GM21447 (cell line): Measurements from ENCODE around the gene VSIG1.

Experiments used
- ATAC-seq: cut with Tn5 transposase; IDR thresholded peaks from one replicate; pipeline ENCODE4 v1.9.1; 2021; ENCODE audit not compliant: unreplicated experiment

VSIG1 gene

GRCh38 chrX:108044554-108045256, at the start of gene VSIG1:
Gene VSIG1, plus strand, starts transcription at chrX:108045065. Its CDS starts 66 bp downstream, at chrX:108045131.
- ATAC-seq = no peak

- no peak for ATAC-seq
Observed at GRCh38 chrX:107996124-107996523, 48.7 kb upstream of the VSIG1 start.

GRCh38 chrX:108000751-108001150, 44.1 kb upstream of the VSIG1 start:
- no peak for ATAC-seq

GRCh38 chrX:108001218-108001814, 43.5 kb upstream of the VSIG1 start:
- no peak for ATAC-seq

GRCh38 chrX:108018656-108019381, 26.0 kb upstream of the VSIG1 start:
- ATAC-seq = no peak

- no peak for ATAC-seq
Observed at GRCh38 chrX:108019382-108019875, 25.4 kb upstream of the VSIG1 start.

GRCh38 chrX:108020631-108021030, 24.2 kb upstream of the VSIG1 start:
- ATAC-seq = no peak

GRCh38 chrX:108022491-108023089, 22.3 kb upstream of the VSIG1 start:
- no peak for ATAC-seq

GRCh38 chrX:108025376-108025775, 19.5 kb upstream of the VSIG1 start:
- ATAC-seq = no peak

GRCh38 chrX:108025954-108026600, 18.8 kb upstream of the VSIG1 start:
- ATAC-seq = no peak

GRCh38 chrX:108028854-108029253, 16.0 kb upstream of the VSIG1 start:
- ATAC-seq = no peak

- ATAC-seq = no peak
Observed at GRCh38 chrX:108029928-108030711, 14.7 kb upstream of the VSIG1 start.

GRCh38 chrX:108032944-108033343, 11.9 kb upstream of the VSIG1 start:
- no peak for ATAC-seq

- no peak for ATAC-seq
Observed at GRCh38 chrX:108033890-108034289, 11.0 kb upstream of the VSIG1 start.

GRCh38 chrX:108034725-108035124, 10.1 kb upstream of the VSIG1 start:
- no peak for ATAC-seq

- ATAC-seq = no peak
Observed at GRCh38 chrX:108036298-108036973, 8.4 kb upstream of the VSIG1 start.

GRCh38 chrX:108049649-108050048, 4.8 kb downstream of the VSIG1 start:
- no peak for ATAC-seq

GRCh38 chrX:108053218-108053617, 8.4 kb downstream of the VSIG1 start:
- no peak for ATAC-seq

GRCh38 chrX:108055546-108055945, 10.7 kb downstream of the VSIG1 start:
- ATAC-seq = no peak

GRCh38 chrX:108059801-108060200, 14.9 kb downstream of the VSIG1 start:
- ATAC-seq = no peak
